SK-N-SH (cell line): ENCODE measurements around the gene UBR2. TPM values are rescaled to one million over a fixed set of nuclear protein-coding genes. Genes with fewer than 3 reads are reported as not detected.

Experiments
- CTCF ChIA-PET: fragments of 300-600, 350-600 bp; formaldehyde crosslinking; extraction: SDS; loops from one replicate; lab custom pipeline; 2021; lab: Yijun Ruan, JAX
- POLR2A ChIA-PET: fragments of 350-600 bp; sonication (Branson Sonifier 250); formaldehyde crosslinking; extraction: SDS; loops from one replicate; lab custom pipeline; 2020; ENCODE audit warnings: antibody characterized with exemption, inconsistent platforms; lab: Yijun Ruan, JAX
- DNase-seq: peaks from one replicate; pipeline ENCODE4 v3.0.0; 2012
- H2AFZ ChIP-seq: fragments of 200-600 bp; sonication (generic); 2 replicates; pipeline ENCODE4 v1.8.1; 2016; ENCODE audit warnings: antibody characterized with exemption, mild to moderate bottlenecking, low read depth
- H3F3A ChIP-seq: fragments of 200-600 bp; sonication (generic); replicated peaks from 2 replicates; pipeline ENCODE3; 2016; ENCODE audit warnings: antibody characterized with exemption, mild to moderate bottlenecking; ENCODE audit not compliant: insufficient read depth
- H3K27ac ChIP-seq, 2 experiments: fragments of 200-500 bp in 1 of 2; fragments of 200-600 bp in 1 of 2; sonication (Bioruptor generic) in 1 of 2; sonication (generic), shearing (Covaris generic) in 1 of 2; 2 replicates each; pipeline versions ENCODE4 v1.5.1 to v1.6.1; 2014 to 2016; ENCODE audit warnings: low read depth in 2 of 2, inconsistent platforms in 1 of 2, low read length in 1 of 2, mild to moderate bottlenecking in 1 of 2, mixed read lengths in 1 of 2
- H3K27me3 ChIP-seq: fragments of 200-600 bp; sonication (generic), shearing (Covaris generic); 2 replicates; pipeline ENCODE4 v1.6.1; 2016; ENCODE audit warnings: mixed run types; ENCODE audit not compliant: insufficient read depth
- H3K36me3 ChIP-seq, 2 experiments: fragments of 200-500 bp in 1 of 2; fragments of 200-600 bp in 1 of 2; sonication (Bioruptor generic) in 1 of 2; sonication (generic) in 1 of 2; replicated peaks in 1 of 2; 2 replicates each; pipeline versions ENCODE3 to v1.5.1; 2014 to 2016; ENCODE audit warnings: low read length in 1 of 2, mild to moderate bottlenecking in 1 of 2; ENCODE audit not compliant: insufficient read depth in 2 of 2, control insufficient read depth in 1 of 2
- H3K4me1 ChIP-seq, 2 experiments: fragments of 200-500 bp in 1 of 2; fragments of 200-600 bp in 1 of 2; sonication (Bioruptor generic) in 1 of 2; sonication (generic), shearing (Covaris generic) in 1 of 2; 2 replicates each; pipeline versions ENCODE4 v1.5.1 to v1.6.1; 2014 to 2016; ENCODE audit warnings: low read depth in 1 of 2, low read length in 1 of 2, mixed run types in 1 of 2; ENCODE audit not compliant: insufficient read depth in 2 of 2, control insufficient read depth in 1 of 2
- H3K4me2 ChIP-seq: fragments of 200-600 bp; sonication (generic), shearing (Covaris generic); 2 replicates; pipeline ENCODE4 v1.6.1; 2017; ENCODE audit warnings: mixed run types
- H3K4me3 ChIP-seq, 2 experiments: fragments of 200-500 bp in 1 of 2; fragments of 200-600 bp in 1 of 2; sonication (Bioruptor generic) in 1 of 2; sonication (generic), shearing (Covaris generic) in 1 of 2; 2 replicates each; pipeline versions ENCODE4 v1.5.1 to v1.8.1; 2014 to 2016; ENCODE audit warnings: low read depth in 2 of 2, inconsistent platforms in 1 of 2, low read length in 1 of 2, mild to moderate bottlenecking in 1 of 2, mixed read lengths in 1 of 2, moderate library complexity in 1 of 2
- H3K79me2 ChIP-seq: fragments of 200-600 bp; sonication (generic); 2 replicates; pipeline ENCODE4 v1.8.1; 2017; ENCODE audit warnings: mild to moderate bottlenecking; ENCODE audit not compliant: insufficient read depth
- H3K9ac ChIP-seq: fragments of 200-600 bp; sonication (generic); 2 replicates; pipeline ENCODE4 v1.6.1; 2017; ENCODE audit warnings: mixed run types
- H3K9me2 ChIP-seq: fragments of 200-600 bp; sonication (generic); 2 replicates; pipeline ENCODE4 v1.6.1; 2017; ENCODE audit warnings: mixed run types
- H3K9me3 ChIP-seq: fragments of 200-600 bp; sonication (generic); 2 replicates; pipeline ENCODE4 v1.6.1; 2017; ENCODE audit warnings: mixed run types, mild to moderate bottlenecking, moderate library complexity
- H4K20me1 ChIP-seq: fragments of 200-600 bp; sonication (generic); 2 replicates; pipeline ENCODE4 v1.6.1; 2017; ENCODE audit warnings: mild to moderate bottlenecking, mixed run types; ENCODE audit not compliant: insufficient read depth
- EZH2phosphoT487 ChIP-seq: fragments of 200-600 bp; sonication (generic); IDR thresholded peaks from 2 replicates; pipeline ENCODE4 v1.6.1; 2017; ENCODE audit warnings: low read depth, mixed run types, mild to moderate bottlenecking, antibody characterized with exemption, moderate library complexity, borderline replicate concordance
- FOXJ3 ChIP-seq: sonication (generic); formaldehyde crosslinking; IDR thresholded peaks from 2 replicates; pipeline ENCODE4 v1.5.1; 2020; ENCODE audit warnings: mild to moderate bottlenecking, missing genetic modification reagents
- GATA2 ChIP-seq: sonication (generic); formaldehyde crosslinking; IDR thresholded peaks from 2 replicates; pipeline ENCODE4 v1.5.0; 2020; ENCODE audit warnings: mild to moderate bottlenecking, missing genetic modification reagents
- JUND ChIP-seq: IDR thresholded peaks from 2 replicates; pipeline ENCODE4 v1.4.0; 2012
- MEF2A ChIP-seq: IDR thresholded peaks from 2 replicates; pipeline ENCODE4 v1.4.0; 2012; ENCODE audit warnings: low read depth, borderline replicate concordance
- NRF1 ChIP-seq: IDR thresholded peaks from 2 replicates; pipeline ENCODE4 v1.6.1; 2012; ENCODE audit warnings: low read depth, mild to moderate bottlenecking, low read length
- PBX3 ChIP-seq: IDR thresholded peaks from 2 replicates; pipeline ENCODE4; 2012
- SIN3A ChIP-seq: IDR thresholded peaks from 2 replicates; pipeline ENCODE4 v1.6.1; 2012; ENCODE audit warnings: low read depth, mild to moderate bottlenecking, low read length, moderate library complexity, borderline replicate concordance
- SMC3 ChIP-seq: IDR thresholded peaks from 2 replicates; pipeline ENCODE4 v1.6.1; 2012; ENCODE audit warnings: low read depth, low read length, improper control_type of control experiment
- TAF1 ChIP-seq: IDR thresholded peaks from 2 replicates; pipeline ENCODE4 v1.6.1; 2012; ENCODE audit warnings: low read depth, mild to moderate bottlenecking, low read length, moderate library complexity, borderline replicate concordance
- TCF12 ChIP-seq: IDR thresholded peaks from 2 replicates; pipeline ENCODE4 v1.4.0; 2012
- USF1 ChIP-seq: IDR thresholded peaks from 2 replicates; pipeline ENCODE4 v1.4.0; 2012; ENCODE audit warnings: low read depth, borderline replicate concordance
- YY1 ChIP-seq: IDR thresholded peaks from 2 replicates; pipeline ENCODE4 v1.4.0; 2012; ENCODE audit warnings: low read depth, mild to moderate bottlenecking
- WGBS: methylation state at CpG from one replicate; pipeline ENCODE4 v1.1.6; 2017; ENCODE audit warnings: low lambda C conversion rate; 5-methylcytosine and 5-hydroxymethylcytosine counted together
- polyA plus RNA-seq, 3 experiments: library from polyadenylated mRNA; depleted of rRNA; stranded (reverse); fragments of >200 nt; gene quantifications; 2 replicates each; pipeline ENCODE4 v1.2.3, GENCODE V29; 2012
- TF ChIP-seq, protein P1 (sequence below): fragments of 150-350 bp; IDR thresholded peaks from 2 replicates; pipeline ENCODE4 v1.6.1; 2017; ENCODE audit warnings: antibody characterized with exemption, low read length, low read depth, borderline replicate concordance
- TF ChIP-seq, protein P2 (sequence below): IDR thresholded peaks from 2 replicates; pipeline ENCODE4 v1.6.1; 2012; ENCODE audit warnings: mild to moderate bottlenecking, low read depth, low read length, moderate library complexity

UBR2 gene
- polyA plus RNA-seq, 1 of the 3 experiments (the other 2 are of a cell fraction) = 5.2 TPM

GRCh38 chr6:42735976-42736375 lies 172.1 kb downstream of the UBR2 start:
- ChIA-PET POLR2A (no interaction called here), CTCF (interaction anchor here (1.3 kb wide), 1 partner anchor 10 kb away, joined by 4 read pairs; no protein-coding TSS in a partner anchor)
- DNase-seq = no peak
- Histone ChIP-seq H3K9me2 (no peaks in the 10 kb centered on the region), H4K20me1 (no peaks in the 10 kb centered on the region), H3K27me3 (no peaks in the 10 kb centered on the region), H3F3A (no peaks in the 10 kb centered on the region), H3K4me2 (no peak overlapping the region), H3K9ac (no peak overlapping the region), H3K4me1 (no peaks in the 10 kb centered on the region; a peak in 1 of 4 replicates), H3K9me3 (no peaks in the 10 kb centered on the region), H3K79me2 (no peaks in the 10 kb centered on the region), H3K4me3 (no peak overlapping the region), H3K27ac (no peak overlapping the region), H2AFZ (no peak overlapping the region), H3K36me3 (no peaks in the 10 kb centered on the region)
- TF ChIP-seq PBX3 = no peak
- no peak for TF ChIP-seq TCF12
- no peak for TF ChIP-seq TAF1
- no peak for TF ChIP-seq EZH2phosphoT487
- no peak for TF ChIP-seq SMC3
- no peak for TF ChIP-seq FOXJ3 (CRISPR knock-in tag)
- TF ChIP-seq, protein P1, sequence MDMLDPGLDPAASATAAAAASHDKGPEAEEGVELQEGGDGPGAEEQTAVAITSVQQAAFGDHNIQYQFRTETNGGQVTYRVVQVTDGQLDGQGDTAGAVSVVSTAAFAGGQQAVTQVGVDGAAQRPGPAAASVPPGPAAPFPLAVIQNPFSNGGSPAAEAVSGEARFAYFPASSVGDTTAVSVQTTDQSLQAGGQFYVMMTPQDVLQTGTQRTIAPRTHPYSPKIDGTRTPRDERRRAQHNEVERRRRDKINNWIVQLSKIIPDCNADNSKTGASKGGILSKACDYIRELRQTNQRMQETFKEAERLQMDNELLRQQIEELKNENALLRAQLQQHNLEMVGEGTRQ = no peak
- TF ChIP-seq SIN3A = no peak
- WGBS = 97% methylated on average over 3 of the region's 3 CpGs

- no peaks in the 10 kb centered on the region for H3K36me3 ChIP-seq
- no peak overlapping the region for H3K27ac ChIP-seq
- no peaks in the 10 kb centered on the region for H3K27me3 ChIP-seq
- H3F3A ChIP-seq = peaks cover 14% of the 10 kb centered on the region
- peaks cover 7% of the 10 kb centered on the region; the same call in 1 of the 2 replicates for H4K20me1 ChIP-seq
- no peaks in the 10 kb centered on the region for H3K9me2 ChIP-seq
- H3K4me3 ChIP-seq = no peak overlapping the region
- ChIA-PET POLR2A (no interaction called here), CTCF (interaction anchor here (2.2 kb wide), 1 partner anchor 14 kb away, joined by 19 read pairs; no protein-coding TSS in a partner anchor)
- no peak overlapping the region for H3K9ac ChIP-seq
- peaks cover 15 to 21% of the 10 kb centered on the region in 2 experiments; a peak in 2 of 4 replicates for H3K4me1 ChIP-seq
- 74% methylated on average over 3 of the region's 3 CpGs for WGBS
- H3K4me2 ChIP-seq = no peak overlapping the region
- no peak for DNase-seq
- H3K9me3 ChIP-seq = no peaks in the 10 kb centered on the region
- TF ChIP-seq, protein P2, sequence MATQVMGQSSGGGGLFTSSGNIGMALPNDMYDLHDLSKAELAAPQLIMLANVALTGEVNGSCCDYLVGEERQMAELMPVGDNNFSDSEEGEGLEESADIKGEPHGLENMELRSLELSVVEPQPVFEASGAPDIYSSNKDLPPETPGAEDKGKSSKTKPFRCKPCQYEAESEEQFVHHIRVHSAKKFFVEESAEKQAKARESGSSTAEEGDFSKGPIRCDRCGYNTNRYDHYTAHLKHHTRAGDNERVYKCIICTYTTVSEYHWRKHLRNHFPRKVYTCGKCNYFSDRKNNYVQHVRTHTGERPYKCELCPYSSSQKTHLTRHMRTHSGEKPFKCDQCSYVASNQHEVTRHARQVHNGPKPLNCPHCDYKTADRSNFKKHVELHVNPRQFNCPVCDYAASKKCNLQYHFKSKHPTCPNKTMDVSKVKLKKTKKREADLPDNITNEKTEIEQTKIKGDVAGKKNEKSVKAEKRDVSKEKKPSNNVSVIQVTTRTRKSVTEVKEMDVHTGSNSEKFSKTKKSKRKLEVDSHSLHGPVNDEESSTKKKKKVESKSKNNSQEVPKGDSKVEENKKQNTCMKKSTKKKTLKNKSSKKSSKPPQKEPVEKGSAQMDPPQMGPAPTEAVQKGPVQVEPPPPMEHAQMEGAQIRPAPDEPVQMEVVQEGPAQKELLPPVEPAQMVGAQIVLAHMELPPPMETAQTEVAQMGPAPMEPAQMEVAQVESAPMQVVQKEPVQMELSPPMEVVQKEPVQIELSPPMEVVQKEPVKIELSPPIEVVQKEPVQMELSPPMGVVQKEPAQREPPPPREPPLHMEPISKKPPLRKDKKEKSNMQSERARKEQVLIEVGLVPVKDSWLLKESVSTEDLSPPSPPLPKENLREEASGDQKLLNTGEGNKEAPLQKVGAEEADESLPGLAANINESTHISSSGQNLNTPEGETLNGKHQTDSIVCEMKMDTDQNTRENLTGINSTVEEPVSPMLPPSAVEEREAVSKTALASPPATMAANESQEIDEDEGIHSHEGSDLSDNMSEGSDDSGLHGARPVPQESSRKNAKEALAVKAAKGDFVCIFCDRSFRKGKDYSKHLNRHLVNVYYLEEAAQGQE = no peak
- TF ChIP-seq PBX3 (no peak), YY1 (no peak), MEF2A (no peak), TCF12 (no peak), GATA2 (CRISPR knock-in tag) (no peak), NRF1 (no peak), JUND (no peak), SIN3A (no peak), USF1 (no peak)
- H2AFZ ChIP-seq = no peak overlapping the region
- peaks cover 28% of the 10 kb centered on the region for H3K79me2 ChIP-seq
These were observed 176.9 kb downstream of the UBR2 start for GRCh38 chr6:42740725-42741124.
